Right lobe of liver (tissue), 4 donors: Measurements from ENCODE around the gene PIEZO2.

Experiments used
- POLR2A ChIP-seq: fragments of 450-650 bp; IDR thresholded peaks from one replicate; pipeline ENCODE4 v1.6.1; 2017; ENCODE audit warnings: antibody characterized with exemption, mild to moderate bottlenecking
- TF ChIP-seq, protein P1 (sequence below), 4 donors: fragments of 200-600 bp in 3 of 4; fragments of 450-650 bp in 1 of 4; IDR thresholded peaks; one replicate each; pipeline versions ENCODE4 v1.5.1 to v1.8.0; 2016 to 2022; ENCODE audit warnings: antibody characterized with exemption in 4 of 4, mild to moderate bottlenecking in 2 of 4
- donor health status: DM: no; HTN: no; CAD: no.
- donor health status: DM: no; HTN: no; CAD: no.
- donor health status: DM: no; HTN: yes; CAD: no.

GRCh38 chr18:10661317-10661716 lies 488.1 kb downstream of the PIEZO2 start:
- TF ChIP-seq, protein P1, sequence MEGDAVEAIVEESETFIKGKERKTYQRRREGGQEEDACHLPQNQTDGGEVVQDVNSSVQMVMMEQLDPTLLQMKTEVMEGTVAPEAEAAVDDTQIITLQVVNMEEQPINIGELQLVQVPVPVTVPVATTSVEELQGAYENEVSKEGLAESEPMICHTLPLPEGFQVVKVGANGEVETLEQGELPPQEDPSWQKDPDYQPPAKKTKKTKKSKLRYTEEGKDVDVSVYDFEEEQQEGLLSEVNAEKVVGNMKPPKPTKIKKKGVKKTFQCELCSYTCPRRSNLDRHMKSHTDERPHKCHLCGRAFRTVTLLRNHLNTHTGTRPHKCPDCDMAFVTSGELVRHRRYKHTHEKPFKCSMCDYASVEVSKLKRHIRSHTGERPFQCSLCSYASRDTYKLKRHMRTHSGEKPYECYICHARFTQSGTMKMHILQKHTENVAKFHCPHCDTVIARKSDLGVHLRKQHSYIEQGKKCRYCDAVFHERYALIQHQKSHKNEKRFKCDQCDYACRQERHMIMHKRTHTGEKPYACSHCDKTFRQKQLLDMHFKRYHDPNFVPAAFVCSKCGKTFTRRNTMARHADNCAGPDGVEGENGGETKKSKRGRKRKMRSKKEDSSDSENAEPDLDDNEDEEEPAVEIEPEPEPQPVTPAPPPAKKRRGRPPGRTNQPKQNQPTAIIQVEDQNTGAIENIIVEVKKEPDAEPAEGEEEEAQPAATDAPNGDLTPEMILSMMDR (IDR thresholded peaks at IDR 0.05), result no peak
- TF ChIP-seq POLR2A, result no peak
